HepG2 (cell line): ENCODE measurements around the gene TM9SF3. TPM values are rescaled to one million over a fixed set of nuclear protein-coding genes. Genes with fewer than 3 reads are reported as not detected.

ENCODE experiments used
- ATF6 ChIP-seq: sonication (generic); formaldehyde crosslinking; conservative IDR thresholded peaks from 2 replicates; pipeline ENCODE4 v1.4.0; 2020; ENCODE audit warnings: missing genetic modification reagents
- DDIT3 ChIP-seq: sonication (generic); formaldehyde crosslinking; IDR thresholded peaks from 2 replicates; pipeline ENCODE4 v1.4.0; 2020; ENCODE audit warnings: mild to moderate bottlenecking, missing genetic modification reagents
- GABPB1 ChIP-seq: IDR thresholded peaks from 2 replicates; pipeline ENCODE4 v1.6.1; 2016; ENCODE audit warnings: mild to moderate bottlenecking, missing genetic modification reagents, moderate library complexity, missing compliant biosample characterization
- KDM1A ChIP-seq: IDR thresholded peaks from 2 replicates; pipeline ENCODE4 v1.6.1; 2016; ENCODE audit warnings: missing compliant biosample characterization
- SAP130 ChIP-seq: IDR thresholded peaks from 2 replicates; pipeline ENCODE4 v1.6.1; 2016; ENCODE audit warnings: low read depth
- ZBTB14 ChIP-seq: sonication (generic); formaldehyde crosslinking; IDR thresholded peaks from 2 replicates; pipeline ENCODE4 v1.4.0; 2020; ENCODE audit warnings: missing genetic modification reagents
- ZKSCAN1 ChIP-seq: fragments of 150-350 bp; IDR thresholded peaks from 2 replicates; pipeline ENCODE4 v1.6.1; 2014; ENCODE audit warnings: low read length
- ZKSCAN5 ChIP-seq: sonication (generic); formaldehyde crosslinking; IDR thresholded peaks from 2 replicates; pipeline ENCODE4 v1.5.1; 2020; ENCODE audit warnings: mild to moderate bottlenecking, missing genetic modification reagents
- ZMAT5 ChIP-seq: sonication (generic); formaldehyde crosslinking; IDR thresholded peaks from 2 replicates; pipeline ENCODE4 v1.5.0; 2020; ENCODE audit warnings: mild to moderate bottlenecking, low read depth, missing genetic modification reagents, borderline replicate concordance
- ZNF607 ChIP-seq: sonication (generic); formaldehyde crosslinking; IDR thresholded peaks from 2 replicates; pipeline ENCODE4 v1.5.1; 2020; ENCODE audit warnings: missing genetic modification reagents, mild to moderate bottlenecking, borderline replicate concordance
- ZNF609 ChIP-seq: sonication (generic); formaldehyde crosslinking; IDR thresholded peaks from 2 replicates; pipeline ENCODE4 v1.4.0; 2020; ENCODE audit warnings: mild to moderate bottlenecking, missing genetic modification reagents, borderline replicate concordance
- polyA plus RNA-seq, 8 experiments: library from polyadenylated mRNA; depleted of rRNA in 3 of 8; stranded (reverse) in 7 of 8; unstranded in 1 of 8; fragments of >200 nt; fragmentation: Illumina TruSeq in 4 of 8; extraction: Trizol in 4 of 8; gene quantifications; 2 replicates each; pipeline versions ENCODE4 v1.2.1 to v1.2.3, GENCODE V29; 2011 to 2016; ENCODE audit warnings: low read depth in 4 of 8, missing spikeins in 1 of 8, mixed read lengths in 1 of 8; ENCODE audit not compliant: insufficient read depth in 1 of 8
- total RNA-seq, 5 experiments: library from RNA; depleted of rRNA; stranded (reverse); fragments of >200 nt; fragmentation: Illumina TruSeq; extraction: Trizol; gene quantifications; 2 replicates each; pipeline ENCODE4 v1.2.3, GENCODE V29; 2016; ENCODE audit warnings: low read depth in 1 of 5
- TF ChIP-seq, protein P1 (sequence below): sonication (generic); formaldehyde crosslinking; IDR thresholded peaks from 2 replicates; pipeline ENCODE4 v1.5.1; 2020; ENCODE audit warnings: mild to moderate bottlenecking, missing genetic modification reagents, borderline replicate concordance

Gene TM9SF3
- total and polyA plus RNA-seq, 2 of the 13 experiments (the other 11 are each of a cell fraction or from before 2014, with no cell fraction given) = 43.8 to 120 TPM

DNA sequence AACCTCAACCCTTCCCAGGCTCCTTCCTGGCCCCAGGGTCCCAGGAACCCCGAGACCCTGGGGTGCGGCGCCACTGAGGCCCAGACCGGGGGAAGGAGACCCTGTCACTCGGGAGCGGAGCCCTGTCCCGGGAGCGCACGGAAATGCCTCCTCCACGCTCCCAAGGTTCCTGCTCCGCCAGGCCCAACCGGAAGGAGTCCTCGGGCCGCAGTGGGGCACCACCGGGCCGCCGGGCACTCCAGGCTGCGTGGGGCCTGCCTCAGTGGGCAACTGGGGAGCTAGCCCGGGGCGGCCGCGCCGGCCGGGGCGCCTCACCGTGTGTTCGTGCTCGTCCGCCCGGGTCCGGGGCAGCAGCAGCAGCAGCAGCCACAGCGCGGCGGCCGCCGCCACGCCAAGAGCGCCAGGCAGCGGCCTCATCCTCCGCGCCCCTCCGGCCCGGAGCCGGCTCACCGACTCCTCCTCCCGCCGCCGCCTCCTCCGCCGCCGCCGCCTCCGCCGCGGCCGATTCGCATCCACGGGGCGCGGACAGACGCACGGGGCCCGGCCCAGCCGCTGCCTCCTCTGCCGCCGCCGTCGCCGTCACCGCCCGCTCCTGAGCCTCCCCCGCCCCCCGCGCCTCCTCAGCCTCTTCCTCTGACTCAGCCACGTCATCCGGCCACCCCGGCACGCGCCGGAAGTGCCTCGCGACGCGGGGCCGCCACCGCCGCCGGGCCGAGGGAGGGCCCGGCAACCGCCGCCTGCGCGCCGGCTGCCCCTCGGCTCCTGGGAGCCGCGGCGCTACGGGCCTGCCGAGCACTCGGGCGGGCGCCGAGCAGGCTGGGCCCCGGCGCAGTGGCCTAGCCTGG is at the start of gene TM9SF3 (continued):
- TF ChIP-seq, protein P1, sequence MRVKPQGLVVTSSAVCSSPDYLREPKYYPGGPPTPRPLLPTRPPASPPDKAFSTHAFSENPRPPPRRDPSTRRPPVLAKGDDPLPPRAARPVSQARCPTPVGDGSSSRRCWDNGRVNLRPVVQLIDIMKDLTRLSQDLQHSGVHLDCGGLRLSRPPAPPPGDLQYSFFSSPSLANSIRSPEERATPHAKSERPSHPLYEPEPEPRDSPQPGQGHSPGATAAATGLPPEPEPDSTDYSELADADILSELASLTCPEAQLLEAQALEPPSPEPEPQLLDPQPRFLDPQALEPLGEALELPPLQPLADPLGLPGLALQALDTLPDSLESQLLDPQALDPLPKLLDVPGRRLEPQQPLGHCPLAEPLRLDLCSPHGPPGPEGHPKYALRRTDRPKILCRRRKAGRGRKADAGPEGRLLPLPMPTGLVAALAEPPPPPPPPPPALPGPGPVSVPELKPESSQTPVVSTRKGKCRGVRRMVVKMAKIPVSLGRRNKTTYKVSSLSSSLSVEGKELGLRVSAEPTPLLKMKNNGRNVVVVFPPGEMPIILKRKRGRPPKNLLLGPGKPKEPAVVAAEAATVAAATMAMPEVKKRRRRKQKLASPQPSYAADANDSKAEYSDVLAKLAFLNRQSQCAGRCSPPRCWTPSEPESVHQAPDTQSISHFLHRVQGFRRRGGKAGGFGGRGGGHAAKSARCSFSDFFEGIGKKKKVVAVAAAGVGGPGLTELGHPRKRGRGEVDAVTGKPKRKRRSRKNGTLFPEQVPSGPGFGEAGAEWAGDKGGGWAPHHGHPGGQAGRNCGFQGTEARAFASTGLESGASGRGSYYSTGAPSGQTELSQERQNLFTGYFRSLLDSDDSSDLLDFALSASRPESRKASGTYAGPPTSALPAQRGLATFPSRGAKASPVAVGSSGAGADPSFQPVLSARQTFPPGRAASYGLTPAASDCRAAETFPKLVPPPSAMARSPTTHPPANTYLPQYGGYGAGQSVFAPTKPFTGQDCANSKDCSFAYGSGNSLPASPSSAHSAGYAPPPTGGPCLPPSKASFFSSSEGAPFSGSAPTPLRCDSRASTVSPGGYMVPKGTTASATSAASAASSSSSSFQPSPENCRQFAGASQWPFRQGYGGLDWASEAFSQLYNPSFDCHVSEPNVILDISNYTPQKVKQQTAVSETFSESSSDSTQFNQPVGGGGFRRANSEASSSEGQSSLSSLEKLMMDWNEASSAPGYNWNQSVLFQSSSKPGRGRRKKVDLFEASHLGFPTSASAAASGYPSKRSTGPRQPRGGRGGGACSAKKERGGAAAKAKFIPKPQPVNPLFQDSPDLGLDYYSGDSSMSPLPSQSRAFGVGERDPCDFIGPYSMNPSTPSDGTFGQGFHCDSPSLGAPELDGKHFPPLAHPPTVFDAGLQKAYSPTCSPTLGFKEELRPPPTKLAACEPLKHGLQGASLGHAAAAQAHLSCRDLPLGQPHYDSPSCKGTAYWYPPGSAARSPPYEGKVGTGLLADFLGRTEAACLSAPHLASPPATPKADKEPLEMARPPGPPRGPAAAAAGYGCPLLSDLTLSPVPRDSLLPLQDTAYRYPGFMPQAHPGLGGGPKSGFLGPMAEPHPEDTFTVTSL (CRISPR knock-in tag) = no peak; the same call in 1 of the 2 replicates
- TF ChIP-seq ZMAT5 (CRISPR knock-in tag) = no peak
- 0 out of 2 replicates have a peak, but pooled peaks have one; percentile 42 for TF ChIP-seq ZNF609
- peak; percentile 93 for TF ChIP-seq GABPB1 (CRISPR knock-in tag)
- no peak for TF ChIP-seq ATF6 (CRISPR knock-in tag)
- 0 out of 2 replicates have a peak, but pooled peaks have one; percentile 14 for TF ChIP-seq ZBTB14 (CRISPR knock-in tag)
- TF ChIP-seq DDIT3 (CRISPR knock-in tag) = no peak
- peak; percentile 66 for TF ChIP-seq SAP130 (CRISPR knock-in tag)
- no peak for TF ChIP-seq KDM1A (CRISPR knock-in tag)
- TF ChIP-seq ZKSCAN5 (CRISPR knock-in tag) = no peak
- TF ChIP-seq ZKSCAN1 = 0 out of 2 replicates have a peak, but pooled peaks have one; percentile 38
- TF ChIP-seq ZNF607 = 0 out of 2 replicates have a peak, but pooled peaks have one; percentile 11
